Activated CD8-positive, alpha-beta memory T cell treated with anti-CD3 and anti-CD28 coated beads, Interleukin-2, amount 10 ng/mL, durations not matched to agents 7 days and 5 days (primary cell): Measurements from ENCODE around the gene C1orf116. TPM values are rescaled to one million over a fixed set of nuclear protein-coding genes. Genes with fewer than 3 reads are reported as not detected.
"Not testable (repeated sequence)": the region's sequence is repeated elsewhere in the genome, so short reads cannot be mapped to it uniquely, and the experiment has no call there.

Experiments used
- ATAC-seq: fragments of 150-1000 bp; cut with Tn5 transposase; one replicate; pipeline ENCODE4 v1.10.0; 2021; ENCODE audit warnings: moderate library complexity
- CTCF ChIA-PET: fragments of 350-600 bp; sonication (Branson Sonifier 250); formaldehyde crosslinking; loops from one replicate; lab custom pipeline; 2021; ENCODE audit warnings: antibody characterized with exemption; lab: Charles Lee
- DNase-seq: peaks from one replicate; pipeline ENCODE4 v3.0.0-alpha.2; 2020
- H3K27ac Mint-ChIP-seq: one replicate; pipeline ENCODE4 v1.8.0; 2021; ENCODE audit warnings: mild to moderate bottlenecking, mixed read lengths
- H3K27me3 Mint-ChIP-seq: one replicate; pipeline ENCODE4 v1.8.0; 2021; ENCODE audit warnings: mixed read lengths
- H3K36me3 Mint-ChIP-seq: one replicate; pipeline ENCODE4 v1.8.0; 2021; ENCODE audit warnings: mild to moderate bottlenecking, mixed read lengths
- H3K4me1 Mint-ChIP-seq: one replicate; pipeline ENCODE4 v1.8.0; 2021; ENCODE audit warnings: mixed read lengths
- H3K4me3 Mint-ChIP-seq: one replicate; pipeline ENCODE4 v1.8.0; 2021; ENCODE audit warnings: mild to moderate bottlenecking, moderate library complexity, mixed read lengths
- H3K9me3 Mint-ChIP-seq: one replicate; pipeline ENCODE4 v1.8.0; 2022; ENCODE audit warnings: low read depth, mixed read lengths
- total RNA-seq, 2 experiments: library from RNA; stranded (reverse); gene quantifications; one replicate each; pipeline ENCODE4 v1.2.3, GENCODE V29; 2021

The C1orf116 gene
- total RNA-seq, 2 experiments from 2014 or later = not detected

- H3K4me3 Mint-ChIP-seq = no peak overlapping the region
Measured at GRCh38 chr1:207045453-207045852, 12.9 kb upstream of the C1orf116 start.

GRCh38 chr1:207041397-207041796, 8.8 kb upstream of the C1orf116 start:
- CTCF ChIA-PET = interaction anchor here (1.0 to 1.4 kb wide), 2 partner anchors 15 to 39 kb away, joined by 3 read pairs; no protein-coding TSS in a partner anchor
- not testable (repeated sequence) for H3K4me3 Mint-ChIP-seq, H3K27me3 Mint-ChIP-seq

More at GRCh38 chr1:207045453-207045852, 12.9 kb upstream of the C1orf116 start:
- Mint-ChIP-seq H3K27me3 (no peaks in the 10 kb centered on the region), H3K27ac (no peak overlapping the region), H3K4me1 (peaks cover 32% of the 10 kb centered on the region), H3K36me3 (peaks cover 39% of the 10 kb centered on the region), H3K9me3 (no peaks in the 10 kb centered on the region)
- no peak for ATAC-seq
- no peak for DNase-seq
- CTCF ChIA-PET = interaction anchor here (1.0 to 1.9 kb wide), 3 partner anchors 13 to 39 kb away, joined by 3 to 4 read pairs (median 4); partner anchors contain the start of gene C1orf116

GRCh38 chr1:207040181-207040533, 7.6 kb upstream of the C1orf116 start:
- H3K9me3 Mint-ChIP-seq = no peaks in the 10 kb centered on the region
- H3K4me1 Mint-ChIP-seq = peaks cover 3% of the 10 kb centered on the region
- H3K27ac Mint-ChIP-seq = no peak overlapping the region
- ATAC-seq (no peak), DNase-seq (no peak)
- peaks cover 12% of the 10 kb centered on the region for H3K36me3 Mint-ChIP-seq
- H3K27me3 Mint-ChIP-seq = peaks cover 7% of the 10 kb centered on the region
- CTCF ChIA-PET = interaction anchor here (1.3 kb wide), 1 partner anchor 9 kb away, joined by 6 read pairs; no protein-coding TSS in a partner anchor
- H3K4me3 Mint-ChIP-seq = no peak overlapping the region

More at GRCh38 chr1:207041397-207041796, 8.8 kb upstream of the C1orf116 start:
- H3K9me3 Mint-ChIP-seq, DNase-seq, H3K27ac Mint-ChIP-seq, H3K4me1 Mint-ChIP-seq, ATAC-seq: not testable (repeated sequence)
- H3K36me3 Mint-ChIP-seq = peaks cover 18% of the 10 kb centered on the region

- Mint-ChIP-seq H3K36me3 (peaks cover 8% of the 10 kb centered on the region), H3K27me3 (peaks cover 12% of the 10 kb centered on the region), H3K4me1 (peaks cover 1% of the 10 kb centered on the region), H3K4me3 (no peak overlapping the region), H3K27ac (no peak overlapping the region), H3K9me3 (no peaks in the 10 kb centered on the region)
- no peak for ATAC-seq
- DNase-seq = no peak
- CTCF ChIA-PET = interaction anchor here (1.3 kb wide), 1 partner anchor 8 kb away, joined by 6 read pairs; no protein-coding TSS in a partner anchor
Measured at GRCh38 chr1:207039380-207040180, 7.0 kb upstream of the C1orf116 start.

GRCh38 chr1:207036865-207037264, 4.3 kb upstream of the C1orf116 start:
- Mint-ChIP-seq H3K4me3 (no peak overlapping the region), H3K27me3 (peaks cover 35% of the 10 kb centered on the region), H3K4me1 (no peaks in the 10 kb centered on the region), H3K27ac (no peak overlapping the region), H3K36me3 (no peaks in the 10 kb centered on the region), H3K9me3 (no peaks in the 10 kb centered on the region)
- CTCF ChIA-PET = interaction anchor here (1.0 to 1.3 kb wide), 2 partner anchors 42 to 373 kb away, joined by 3 read pairs; no protein-coding TSS in a partner anchor
- no peak for ATAC-seq
- DNase-seq = no peak

GRCh38 chr1:207035877-207036551, 3.5 kb upstream of the C1orf116 start:
- no peak overlapping the region for H3K4me3 Mint-ChIP-seq
- ATAC-seq (no peak), DNase-seq (no peak)
- H3K27ac Mint-ChIP-seq = no peak overlapping the region
- CTCF ChIA-PET = interaction anchor here (1.0 to 1.3 kb wide), 2 partner anchors 43 to 372 kb away, joined by 3 read pairs; no protein-coding TSS in a partner anchor
- H3K4me1 Mint-ChIP-seq = no peaks in the 10 kb centered on the region
- H3K36me3 Mint-ChIP-seq = no peaks in the 10 kb centered on the region
- H3K9me3 Mint-ChIP-seq = no peaks in the 10 kb centered on the region
- H3K27me3 Mint-ChIP-seq = peaks cover 43% of the 10 kb centered on the region

GRCh38 chr1:207034998-207035397, 2.4 kb upstream of the C1orf116 start:
- Mint-ChIP-seq H3K9me3 (no peaks in the 10 kb centered on the region), H3K36me3 (no peaks in the 10 kb centered on the region), H3K4me3 (no peak overlapping the region), H3K27me3 (peaks cover 53% of the 10 kb centered on the region), H3K27ac (no peak overlapping the region), H3K4me1 (no peaks in the 10 kb centered on the region)
- ATAC-seq = no peak
- DNase-seq = no peak
- CTCF ChIA-PET = interaction anchor here (1.9 kb wide), 1 partner anchor 102 kb away, joined by 4 read pairs; no protein-coding TSS in a partner anchor

GRCh38 chr1:207034208-207034607, 1.7 kb upstream of the C1orf116 start:
- Mint-ChIP-seq H3K36me3 (no peaks in the 10 kb centered on the region), H3K27me3 (peaks cover 60% of the 10 kb centered on the region), H3K4me1 (no peaks in the 10 kb centered on the region), H3K4me3 (no peak overlapping the region), H3K9me3 (no peaks in the 10 kb centered on the region), H3K27ac (no peak overlapping the region)
- no peak for ATAC-seq
- CTCF ChIA-PET = interaction anchor here (1.1 to 1.9 kb wide), 3 partner anchors 15 to 101 kb away, joined by 3 to 6 read pairs (median 4); no protein-coding TSS in a partner anchor
- DNase-seq = no peak

- no peak for DNase-seq
- Mint-ChIP-seq H3K36me3 (no peaks in the 10 kb centered on the region), H3K4me3 (no peak overlapping the region), H3K4me1 (no peaks in the 10 kb centered on the region), H3K9me3 (no peaks in the 10 kb centered on the region), H3K27me3 (peaks cover 67% of the 10 kb centered on the region), H3K27ac (no peak overlapping the region)
- no peak for ATAC-seq
- CTCF ChIA-PET = interaction anchor here (1.1 to 1.9 kb wide), 4 partner anchors 11 to 100 kb away, joined by 3 to 6 read pairs (median 4); no protein-coding TSS in a partner anchor
Measured at GRCh38 chr1:207033302-207033701, 746 bp upstream of the C1orf116 start.

GRCh38 chr1:207031632-207032264, 808 bp downstream of the C1orf116 start:
- H3K27ac Mint-ChIP-seq = no peak overlapping the region
- H3K4me1 Mint-ChIP-seq = no peaks in the 10 kb centered on the region
- DNase-seq (no peak), ATAC-seq (no peak)
- H3K4me3 Mint-ChIP-seq = no peak overlapping the region
- no peaks in the 10 kb centered on the region for H3K9me3 Mint-ChIP-seq
- H3K27me3 Mint-ChIP-seq = peaks cover 80% of the 10 kb centered on the region
- H3K36me3 Mint-ChIP-seq = no peaks in the 10 kb centered on the region
- CTCF ChIA-PET = interaction anchor here (0.8 to 1.5 kb wide), 4 partner anchors 9 to 81 kb away, joined by 3 to 6 read pairs (median 4); no protein-coding TSS in a partner anchor

GRCh38 chr1:207031016-207031415, 1.5 kb downstream of the C1orf116 start:
- DNase-seq (no peak), ATAC-seq (no peak)
- H3K27ac Mint-ChIP-seq = no peak overlapping the region
- CTCF ChIA-PET = interaction anchor here (1.5 kb wide), 1 partner anchor 9 kb away, joined by 6 read pairs; no protein-coding TSS in a partner anchor
- H3K4me3 Mint-ChIP-seq = no peak overlapping the region
- H3K36me3 Mint-ChIP-seq = no peaks in the 10 kb centered on the region
- H3K9me3 Mint-ChIP-seq = no peaks in the 10 kb centered on the region
- H3K27me3 Mint-ChIP-seq = peaks cover 85% of the 10 kb centered on the region
- no peaks in the 10 kb centered on the region for H3K4me1 Mint-ChIP-seq

- ATAC-seq (no peak), DNase-seq (no peak)
- no peaks in the 10 kb centered on the region for H3K4me1 Mint-ChIP-seq
- peaks cover 88% of the 10 kb centered on the region for H3K27me3 Mint-ChIP-seq
- CTCF ChIA-PET = interaction anchor here (1.5 kb wide), 1 partner anchor 10 kb away, joined by 6 read pairs; no protein-coding TSS in a partner anchor
- no peaks in the 10 kb centered on the region for H3K9me3 Mint-ChIP-seq
- H3K27ac Mint-ChIP-seq = no peak overlapping the region
- no peak overlapping the region for H3K4me3 Mint-ChIP-seq
- H3K36me3 Mint-ChIP-seq = no peaks in the 10 kb centered on the region
Measured at GRCh38 chr1:207030522-207031009, 2.0 kb downstream of the C1orf116 start.
